ENCODE measurements around the gene BYSL.

DNA sequence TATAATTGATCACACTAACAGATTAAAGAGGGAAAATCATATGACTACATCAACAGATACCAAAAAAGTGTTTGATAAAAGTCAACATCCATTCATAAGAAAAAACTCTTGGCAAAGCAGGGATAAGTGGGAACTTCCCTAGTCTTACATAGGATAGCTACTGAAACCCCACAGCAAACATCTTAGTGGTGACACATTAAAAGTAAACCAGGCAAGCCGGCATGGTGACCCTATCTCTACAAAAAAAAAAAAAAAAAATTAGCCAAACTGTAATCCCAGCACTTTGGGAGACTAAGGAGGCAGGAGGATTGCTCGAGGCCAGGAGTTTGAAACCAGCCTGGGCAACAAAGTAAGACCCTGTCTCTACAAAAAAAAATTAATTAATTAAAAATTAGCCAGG is 34.1 kb downstream of the BYSL start:
- TF ChIP-seq, protein P1, sequence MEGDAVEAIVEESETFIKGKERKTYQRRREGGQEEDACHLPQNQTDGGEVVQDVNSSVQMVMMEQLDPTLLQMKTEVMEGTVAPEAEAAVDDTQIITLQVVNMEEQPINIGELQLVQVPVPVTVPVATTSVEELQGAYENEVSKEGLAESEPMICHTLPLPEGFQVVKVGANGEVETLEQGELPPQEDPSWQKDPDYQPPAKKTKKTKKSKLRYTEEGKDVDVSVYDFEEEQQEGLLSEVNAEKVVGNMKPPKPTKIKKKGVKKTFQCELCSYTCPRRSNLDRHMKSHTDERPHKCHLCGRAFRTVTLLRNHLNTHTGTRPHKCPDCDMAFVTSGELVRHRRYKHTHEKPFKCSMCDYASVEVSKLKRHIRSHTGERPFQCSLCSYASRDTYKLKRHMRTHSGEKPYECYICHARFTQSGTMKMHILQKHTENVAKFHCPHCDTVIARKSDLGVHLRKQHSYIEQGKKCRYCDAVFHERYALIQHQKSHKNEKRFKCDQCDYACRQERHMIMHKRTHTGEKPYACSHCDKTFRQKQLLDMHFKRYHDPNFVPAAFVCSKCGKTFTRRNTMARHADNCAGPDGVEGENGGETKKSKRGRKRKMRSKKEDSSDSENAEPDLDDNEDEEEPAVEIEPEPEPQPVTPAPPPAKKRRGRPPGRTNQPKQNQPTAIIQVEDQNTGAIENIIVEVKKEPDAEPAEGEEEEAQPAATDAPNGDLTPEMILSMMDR (IDR thresholded peaks at IDR 0.05), result no peak
- no peak for TF ChIP-seq POLR2A (IDR thresholded peaks at IDR 0.05)
